ENCODE results near the gene FBXL2.

DNA sequence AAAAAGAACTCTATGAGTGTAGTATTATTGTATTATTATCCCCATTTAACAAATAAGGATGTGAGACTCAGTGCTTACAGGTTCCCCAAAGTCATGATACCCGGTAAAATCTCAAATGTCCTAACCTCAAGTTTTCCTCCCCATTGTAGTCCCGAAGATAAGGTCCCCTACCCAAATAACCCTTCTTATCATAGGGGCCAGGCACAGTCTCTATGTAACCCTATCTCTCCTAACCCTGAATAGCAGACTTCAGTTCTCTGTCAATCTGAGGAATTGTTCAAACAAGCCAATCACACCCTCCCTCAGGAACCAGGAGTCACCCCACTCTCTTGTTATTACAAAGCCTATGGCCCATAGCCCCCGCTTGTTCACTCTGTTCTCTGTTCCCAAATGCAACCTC lies 48.2 kb upstream of the FBXL2 start:
- TF ChIP-seq CTCF (conservative IDR thresholded peaks at IDR 0.05 in 1 of 2, IDR thresholded peaks at IDR 0.05 in 1 of 2; ENCODE audit: extremely low read depth in 1 of 2, insufficient read depth in 1 of 2, low read depth in 1 of 2, low read length in 2 of 2) (no peak), EZH2 (IDR thresholded peaks at IDR 0.05; ENCODE audit: borderline replicate concordance, low read length) (no peak)
